Endometrium (tissue), 2 donors: ENCODE measurements around the gene FAM174B.

ENCODE experiments used
- FAIRE-seq: peaks from 2 replicates; lab custom pipeline; 2012; peaks lifted over from hg19 to GRCh38; lab: Jason Lieb, UNC
- donor health status: control.
- donor health status: control.

FAM174B gene

GRCh38 chr15:92655178-92655995 lies at the start of gene FAM174B:
Gene FAM174B, minus strand, starts transcription at chr15:92655775.
- FAIRE-seq: no peak

- no peak for FAIRE-seq
Observed at GRCh38 chr15:92696096-92696495, 40.5 kb upstream of the FAM174B start.

GRCh38 chr15:92693691-92694331 lies 38.2 kb upstream of the FAM174B start:
- no peak for FAIRE-seq

GRCh38 chr15:92690395-92690794 lies 34.8 kb upstream of the FAM174B start:
- no peak for FAIRE-seq

- FAIRE-seq: no peak
Observed at GRCh38 chr15:92687746-92688145, 32.2 kb upstream of the FAM174B start.

- no peak for FAIRE-seq
Observed at GRCh38 chr15:92687195-92687602, 31.6 kb upstream of the FAM174B start.

GRCh38 chr15:92683511-92683834 lies 27.9 kb upstream of the FAM174B start:
- FAIRE-seq: no peak

GRCh38 chr15:92682741-92683510 lies 27.4 kb upstream of the FAM174B start:
- FAIRE-seq: no peak

- peak; percentile 99 for FAIRE-seq
Observed at GRCh38 chr15:92681141-92681631, 25.6 kb upstream of the FAM174B start.

- peak; percentile 37 for FAIRE-seq
Observed at GRCh38 chr15:92677999-92678398, 22.4 kb upstream of the FAM174B start.

GRCh38 chr15:92676561-92676960 lies 21.0 kb upstream of the FAM174B start:
- no peak for FAIRE-seq

- no peak for FAIRE-seq
Observed at GRCh38 chr15:92675485-92675884, 19.9 kb upstream of the FAM174B start.

GRCh38 chr15:92674347-92674746 lies 18.8 kb upstream of the FAM174B start:
- no peak for FAIRE-seq

- no peak for FAIRE-seq
Observed at GRCh38 chr15:92672102-92672501, 16.5 kb upstream of the FAM174B start.

GRCh38 chr15:92671406-92671805 lies 15.8 kb upstream of the FAM174B start:
- FAIRE-seq: no peak

- no peak for FAIRE-seq
Observed at GRCh38 chr15:92670621-92671020, 15.0 kb upstream of the FAM174B start.

- FAIRE-seq: no peak
Observed at GRCh38 chr15:92669432-92669831, 13.9 kb upstream of the FAM174B start.

GRCh38 chr15:92668620-92669019 lies 13.0 kb upstream of the FAM174B start:
- FAIRE-seq: no peak

GRCh38 chr15:92667970-92668485 lies 12.5 kb upstream of the FAM174B start:
- FAIRE-seq: no peak

- FAIRE-seq: no peak
Observed at GRCh38 chr15:92667287-92667904, 11.8 kb upstream of the FAM174B start.

- no peak for FAIRE-seq
Observed at GRCh38 chr15:92666780-92667179, 11.2 kb upstream of the FAM174B start.

- FAIRE-seq: peak; percentile 26
Observed at GRCh38 chr15:92665100-92665555, 9.6 kb upstream of the FAM174B start.
